Activated T-cell treated with anti-CD3 and anti-CD28 coated beads, Interleukin-2, amount 50 U/mL, for 4 hours (primary cell): ENCODE measurements around the gene PPARGC1A. TPM values are rescaled to one million over a fixed set of nuclear protein-coding genes. Genes with fewer than 3 reads are reported as not detected.

Source experiments
- ATAC-seq, 2 donors: fragments of 200-7000 bp; cut with Tn5 transposase; one replicate each; pipeline ENCODE4 v1.10.0; 2021
- DNase-seq: peaks from one replicate; pipeline ENCODE4 v3.0.0-alpha.2; 2020
- H3K27me3 Mint-ChIP-seq: one replicate; pipeline ENCODE4 v1.8.0; 2021; ENCODE audit warnings: low read depth, mixed read lengths
- H3K36me3 Mint-ChIP-seq: one replicate; pipeline ENCODE4 v1.8.0; 2022; ENCODE audit warnings: mixed read lengths; ENCODE audit not compliant: insufficient read depth
- H3K4me1 Mint-ChIP-seq: one replicate; pipeline ENCODE4 v1.8.0; 2021; ENCODE audit warnings: low read depth, mixed read lengths
- H3K4me3 Mint-ChIP-seq: one replicate; pipeline ENCODE4 v1.8.0; 2021; ENCODE audit warnings: mild to moderate bottlenecking, moderate library complexity, mixed read lengths
- H3K9me3 Mint-ChIP-seq: one replicate; pipeline ENCODE4 v1.8.0; 2021; ENCODE audit warnings: mixed read lengths
- total RNA-seq, 3 donors: library from RNA; stranded (reverse); gene quantifications; one replicate each; pipeline ENCODE4 v1.2.1, GENCODE V29; 2021

PPARGC1A gene
- total RNA-seq, 3 donors from 2014 or later = 0.23 TPM; not detected in 2

DNA sequence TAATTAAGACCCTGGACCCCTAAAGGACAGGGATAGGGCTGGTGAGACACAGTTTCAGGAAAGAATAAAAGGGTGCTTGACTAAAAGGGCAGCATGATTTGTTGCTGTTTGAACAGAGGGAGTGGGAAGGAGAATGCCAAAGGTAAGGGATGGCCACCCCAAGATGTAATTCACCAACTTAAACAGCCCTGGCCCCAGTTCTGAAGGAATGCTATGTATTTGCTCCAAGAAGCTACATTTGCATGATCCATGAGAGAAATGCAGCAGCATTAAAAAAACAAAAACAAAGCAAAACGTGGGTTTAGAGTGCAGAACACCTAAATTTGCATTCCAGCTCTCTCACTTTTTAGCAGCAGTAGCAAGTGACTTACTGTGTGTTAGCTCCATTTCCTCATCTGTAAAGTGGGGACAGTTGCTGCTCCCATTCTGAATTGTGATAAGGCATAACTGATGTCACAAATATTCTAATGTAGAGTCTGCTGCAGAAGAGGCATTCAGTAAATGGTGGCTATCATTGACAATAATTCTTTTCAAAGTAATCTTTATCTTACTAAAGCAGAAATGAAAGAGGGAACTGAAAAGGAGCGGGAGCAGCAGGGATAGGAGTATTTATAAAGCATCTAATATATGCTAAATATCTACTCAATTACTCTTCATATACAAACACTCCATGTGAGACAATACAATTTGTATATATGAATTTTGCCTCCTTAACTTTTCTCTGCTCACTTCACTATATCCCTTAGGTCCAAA is 115.8 kb downstream of the PPARGC1A start:
- no peak for ATAC-seq
- Mint-ChIP-seq H3K36me3 (no peaks in the 10 kb centered on the region), H3K4me1 (no peaks in the 10 kb centered on the region), H3K4me3 (no peak overlapping the region), H3K27me3 (no peaks in the 10 kb centered on the region), H3K9me3 (no peaks in the 10 kb centered on the region)
- DNase-seq = no peak

DNA sequence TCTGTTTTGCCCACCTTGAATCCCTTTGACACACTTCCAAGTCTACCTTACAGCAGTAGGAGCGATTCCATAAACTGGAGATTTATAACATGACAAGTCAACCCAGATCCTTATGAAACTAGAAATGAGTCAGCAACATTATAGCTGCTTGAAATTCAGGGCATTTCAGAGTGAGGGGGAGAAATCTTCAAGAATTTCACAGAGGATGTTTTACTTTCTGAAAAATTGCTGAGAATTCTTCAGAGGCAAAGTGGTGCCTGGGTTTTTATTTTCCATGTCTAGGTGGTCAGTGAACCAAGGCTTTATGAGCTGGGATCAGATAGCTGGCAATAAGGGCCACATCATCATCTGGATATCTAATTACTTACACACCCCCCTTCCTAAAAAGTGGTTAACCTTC is 119.8 kb downstream of the PPARGC1A start:
- Mint-ChIP-seq H3K27me3 (no peaks in the 10 kb centered on the region), H3K9me3 (no peaks in the 10 kb centered on the region), H3K4me1 (no peaks in the 10 kb centered on the region), H3K36me3 (no peaks in the 10 kb centered on the region), H3K4me3 (no peak overlapping the region)
- ATAC-seq = no peak
- DNase-seq = no peak

DNA sequence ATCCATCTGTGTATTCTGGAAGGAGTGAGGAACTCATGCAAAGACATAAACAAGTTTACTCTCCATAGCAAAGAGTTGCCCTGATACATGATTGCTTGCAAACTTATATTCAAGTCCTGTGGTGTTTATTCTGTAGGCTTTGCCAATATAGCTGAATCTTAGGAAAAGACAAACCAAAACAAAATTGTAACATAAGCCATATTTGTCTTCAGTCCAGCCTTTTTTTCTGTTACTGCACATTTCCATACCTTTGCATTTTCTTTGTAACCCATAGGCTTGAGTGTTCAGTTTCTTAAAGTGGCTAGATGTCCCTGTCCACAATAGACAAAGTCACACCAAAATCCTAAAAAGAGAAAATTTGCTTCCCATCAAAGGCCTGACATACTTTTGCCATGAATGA is 120.4 kb downstream of the PPARGC1A start:
- no peaks in the 10 kb centered on the region for H3K36me3 Mint-ChIP-seq
- no peaks in the 10 kb centered on the region for H3K9me3 Mint-ChIP-seq
- ATAC-seq (no peak), DNase-seq (no peak)
- H3K27me3 Mint-ChIP-seq = no peaks in the 10 kb centered on the region
- no peaks in the 10 kb centered on the region for H3K4me1 Mint-ChIP-seq
- H3K4me3 Mint-ChIP-seq = no peak overlapping the region

DNA sequence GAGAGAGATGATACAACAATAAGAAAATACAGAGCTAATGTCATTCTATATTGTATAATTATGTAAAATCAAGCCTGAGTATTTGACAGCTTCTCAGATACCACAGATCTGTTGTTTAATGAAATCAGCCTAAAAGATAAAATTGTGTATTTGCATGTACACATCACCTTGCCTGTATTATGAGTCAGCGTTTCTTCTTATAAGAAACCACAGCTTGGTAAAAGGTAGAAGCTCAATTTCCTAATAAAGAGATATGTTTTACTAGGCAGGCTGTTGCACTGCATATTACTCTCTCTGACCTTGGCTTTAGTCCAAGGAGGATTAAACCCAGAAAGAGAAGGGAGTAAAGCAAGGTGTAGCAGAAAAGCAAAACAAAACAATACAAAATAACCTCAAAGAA is 121.3 kb downstream of the PPARGC1A start:
- Mint-ChIP-seq H3K4me1 (no peaks in the 10 kb centered on the region), H3K27me3 (no peaks in the 10 kb centered on the region), H3K36me3 (no peaks in the 10 kb centered on the region), H3K9me3 (no peaks in the 10 kb centered on the region), H3K4me3 (no peak overlapping the region)
- ATAC-seq = no peak
- DNase-seq = no peak

DNA sequence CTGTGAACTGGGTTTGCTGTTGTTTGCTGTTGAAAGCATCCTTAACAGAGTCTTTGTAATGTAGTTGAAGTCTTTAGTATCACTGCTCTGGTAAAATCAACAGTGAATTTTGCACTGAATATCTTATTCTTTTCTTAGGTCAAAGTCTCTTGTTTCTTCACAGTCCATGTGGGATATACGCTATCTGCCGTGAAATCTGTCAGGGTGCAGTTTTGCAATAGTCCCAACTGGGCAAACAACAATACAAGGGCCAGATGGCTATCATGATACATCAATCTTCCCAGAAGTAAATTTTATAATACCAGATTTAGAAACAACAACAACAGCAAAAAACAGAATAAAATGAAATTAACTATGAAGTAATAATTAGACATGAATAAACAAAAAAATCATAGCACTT is 123.5 kb downstream of the PPARGC1A start:
- Mint-ChIP-seq H3K4me1 (no peaks in the 10 kb centered on the region), H3K4me3 (no peak overlapping the region), H3K9me3 (peaks cover 5% of the 10 kb centered on the region), H3K27me3 (no peaks in the 10 kb centered on the region), H3K36me3 (no peaks in the 10 kb centered on the region)
- ATAC-seq = no peak
- no peak for DNase-seq

DNA sequence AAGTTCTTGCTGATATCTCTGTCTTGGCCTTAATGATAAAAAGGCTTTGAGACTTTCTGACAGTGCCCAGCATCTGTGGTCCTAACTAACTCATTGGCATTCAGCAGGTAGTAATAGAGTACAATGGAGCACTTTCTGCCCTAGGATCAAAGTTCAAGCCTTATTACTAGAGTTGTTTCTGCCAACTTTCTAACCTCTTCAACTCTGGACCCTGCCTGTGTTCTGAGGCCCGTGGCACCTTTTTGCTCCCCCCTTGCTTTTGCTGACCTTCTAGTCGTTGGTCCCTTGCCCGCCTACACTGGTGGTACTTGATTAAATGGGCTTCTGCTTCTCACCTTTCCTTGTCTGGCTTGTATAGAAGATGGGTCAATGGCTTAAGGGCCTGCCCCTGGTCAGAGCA is 126.3 kb downstream of the PPARGC1A start:
- Mint-ChIP-seq H3K27me3 (no peaks in the 10 kb centered on the region), H3K9me3 (peaks cover 5% of the 10 kb centered on the region), H3K4me3 (no peak overlapping the region), H3K4me1 (no peaks in the 10 kb centered on the region), H3K36me3 (no peaks in the 10 kb centered on the region)
- no peak for ATAC-seq
- DNase-seq = no peak

DNA sequence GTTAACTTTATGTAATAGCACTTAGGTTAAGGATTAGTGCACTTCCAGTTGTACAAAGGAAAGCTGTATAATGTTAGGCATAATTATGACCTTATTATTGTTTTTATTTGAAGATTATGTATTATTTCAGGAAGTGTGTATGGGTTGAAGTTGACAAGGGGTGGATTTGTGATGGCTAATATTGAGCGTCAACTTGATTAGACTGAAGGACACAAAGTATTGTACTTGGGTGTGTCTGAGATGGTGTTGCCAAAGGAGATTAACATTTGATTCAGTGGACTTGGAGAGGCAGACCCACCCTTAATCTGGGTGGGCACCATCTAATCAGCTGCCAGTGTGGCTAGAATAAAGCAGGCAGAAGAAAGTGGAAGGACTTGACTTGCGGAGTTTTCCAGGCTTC is 127.3 kb downstream of the PPARGC1A start:
- H3K36me3 Mint-ChIP-seq = no peaks in the 10 kb centered on the region
- H3K4me1 Mint-ChIP-seq = no peaks in the 10 kb centered on the region
- H3K9me3 Mint-ChIP-seq = peaks cover 9% of the 10 kb centered on the region
- ATAC-seq = no peak
- no peak for DNase-seq
- no peaks in the 10 kb centered on the region for H3K27me3 Mint-ChIP-seq
- H3K4me3 Mint-ChIP-seq = no peak overlapping the region

DNA sequence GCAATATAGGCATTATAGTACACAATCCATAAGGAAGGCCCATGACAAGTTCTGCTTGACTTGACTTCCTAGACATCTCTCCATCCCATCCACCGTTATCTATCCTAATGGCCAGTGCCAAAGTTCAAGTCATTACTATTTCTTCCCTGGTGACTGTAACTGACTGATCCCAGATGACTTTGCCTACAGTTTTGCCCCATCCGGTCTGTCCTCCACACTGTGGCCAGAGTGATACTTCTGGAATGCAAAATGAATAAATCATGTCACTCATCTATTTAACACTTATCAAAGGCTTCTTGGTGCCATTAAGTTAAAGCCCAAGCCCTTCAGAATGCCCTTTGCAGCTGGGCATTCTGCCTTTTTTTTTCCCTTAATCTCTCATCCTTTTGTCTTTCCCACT is 130.8 kb downstream of the PPARGC1A start:
- Mint-ChIP-seq H3K27me3 (no peaks in the 10 kb centered on the region), H3K4me3 (no peak overlapping the region), H3K4me1 (no peaks in the 10 kb centered on the region), H3K9me3 (peaks cover 26% of the 10 kb centered on the region), H3K36me3 (no peaks in the 10 kb centered on the region)
- DNase-seq = no peak
- ATAC-seq = no peak

DNA sequence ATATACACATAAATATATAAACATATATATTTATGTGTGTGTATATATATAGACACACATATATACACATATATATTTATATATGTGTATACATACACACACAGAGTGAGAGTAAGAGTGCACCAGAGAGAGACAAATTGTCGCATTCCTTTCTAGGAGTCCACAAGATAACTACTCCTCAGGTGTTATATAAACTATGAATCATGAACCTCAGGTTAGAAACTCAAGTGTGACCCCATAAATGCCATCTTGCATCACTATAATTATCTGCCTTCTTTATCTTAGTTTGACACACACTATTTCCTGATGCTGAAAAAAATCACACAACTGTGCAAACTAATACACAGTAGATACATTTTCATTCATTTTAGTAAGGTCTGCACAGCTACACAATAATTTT is 135.2 kb downstream of the PPARGC1A start:
- Mint-ChIP-seq H3K36me3 (no peaks in the 10 kb centered on the region), H3K4me1 (no peaks in the 10 kb centered on the region), H3K27me3 (no peaks in the 10 kb centered on the region), H3K9me3 (peaks cover 25% of the 10 kb centered on the region), H3K4me3 (no peak overlapping the region)
- DNase-seq (no peak), ATAC-seq (no peak)

DNA sequence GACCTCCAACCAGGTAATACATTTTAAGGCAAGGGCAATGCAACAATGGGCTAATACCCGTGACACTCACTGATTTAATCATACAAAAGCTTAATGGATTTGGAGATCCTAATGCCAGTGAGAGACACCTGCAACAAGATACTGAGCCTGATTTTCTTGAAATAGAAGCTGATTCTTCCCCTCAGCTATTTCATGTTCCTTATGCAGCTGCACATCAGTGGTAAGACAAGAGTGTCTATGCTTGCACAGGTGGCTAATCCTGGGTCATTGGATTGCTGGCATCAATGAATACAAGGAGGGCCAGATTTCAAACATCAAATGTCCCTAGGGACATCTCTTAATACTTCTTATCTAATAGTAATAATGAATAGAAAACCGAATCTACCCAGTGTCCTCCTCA is 139.7 kb downstream of the PPARGC1A start:
- ATAC-seq = no peak
- no peak overlapping the region for H3K4me3 Mint-ChIP-seq
- peaks cover 12% of the 10 kb centered on the region for H3K9me3 Mint-ChIP-seq
- no peaks in the 10 kb centered on the region for H3K4me1 Mint-ChIP-seq
- no peak for DNase-seq
- H3K27me3 Mint-ChIP-seq = no peaks in the 10 kb centered on the region
- no peaks in the 10 kb centered on the region for H3K36me3 Mint-ChIP-seq

DNA sequence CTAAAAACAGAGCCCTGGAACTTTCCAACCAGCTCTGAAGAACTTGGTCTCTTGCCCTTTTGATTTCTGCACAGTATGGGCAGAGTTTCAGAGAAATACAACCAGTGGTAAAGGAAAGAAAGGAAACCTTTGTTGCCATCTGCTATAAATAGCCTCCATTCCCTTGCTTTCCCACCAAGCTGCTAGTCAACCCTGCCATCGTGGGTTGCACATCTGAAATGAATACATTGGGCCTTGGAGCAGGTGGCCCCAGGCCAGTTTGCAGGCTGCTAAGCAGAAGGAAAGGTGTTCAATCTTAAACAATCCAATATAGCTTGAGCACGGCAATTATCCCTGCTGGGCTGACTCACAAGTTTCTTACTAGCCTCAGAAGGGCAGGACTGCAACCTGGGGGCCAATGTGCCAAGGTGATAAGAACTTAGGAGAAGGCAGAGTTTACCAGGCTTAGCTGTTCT is 142.5 kb downstream of the PPARGC1A start:
- H3K9me3 Mint-ChIP-seq = peaks cover 7% of the 10 kb centered on the region
- no peaks in the 10 kb centered on the region for H3K4me1 Mint-ChIP-seq
- no peaks in the 10 kb centered on the region for H3K27me3 Mint-ChIP-seq
- ATAC-seq = no peak
- H3K4me3 Mint-ChIP-seq = no peak overlapping the region
- H3K36me3 Mint-ChIP-seq = no peaks in the 10 kb centered on the region
- DNase-seq = no peak

DNA sequence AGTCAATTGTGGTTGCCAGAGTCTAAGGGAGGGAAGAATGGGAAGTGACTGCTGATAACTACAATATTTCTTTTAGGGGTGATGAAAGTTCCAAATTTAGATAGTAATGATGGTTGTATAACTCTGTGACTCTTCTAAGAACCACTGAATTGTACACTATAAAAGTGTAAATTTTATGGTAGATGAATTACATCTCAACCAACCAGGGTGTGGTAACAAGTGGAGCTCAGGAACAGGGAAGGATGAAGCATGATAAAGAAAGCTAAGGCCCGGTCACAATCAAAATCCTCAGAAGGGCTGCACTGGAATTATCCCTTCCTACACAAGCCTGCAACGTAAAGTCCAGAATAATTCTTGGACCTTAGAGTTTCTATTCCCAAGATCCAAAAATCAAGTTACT is 143.2 kb downstream of the PPARGC1A start:
- peaks cover 7% of the 10 kb centered on the region for H3K9me3 Mint-ChIP-seq
- ATAC-seq = no peak
- no peak for DNase-seq

DNA sequence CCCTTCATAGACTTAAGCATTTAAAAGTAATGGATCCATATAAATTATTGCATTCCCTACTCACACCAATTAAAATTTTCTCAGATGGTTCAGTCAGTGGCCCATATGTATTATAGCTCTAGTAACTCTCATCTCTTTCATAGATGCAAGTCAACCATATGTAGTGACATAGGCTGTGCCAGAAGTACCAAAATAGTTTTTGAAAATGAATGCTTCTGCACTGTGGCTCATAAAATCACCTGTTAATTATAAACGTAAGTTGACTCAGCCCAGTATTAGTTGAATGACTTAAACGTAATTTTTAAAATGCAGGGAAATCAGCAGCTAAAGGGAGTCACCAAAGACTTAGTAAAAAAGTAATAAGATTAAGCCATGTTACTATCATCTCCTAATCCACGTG is 143.8 kb downstream of the PPARGC1A start:
- no peaks in the 10 kb centered on the region for H3K4me1 Mint-ChIP-seq
- no peaks in the 10 kb centered on the region for H3K27me3 Mint-ChIP-seq
- H3K9me3 Mint-ChIP-seq = peaks cover 7% of the 10 kb centered on the region
- no peak for DNase-seq
- ATAC-seq = no peak
- no peaks in the 10 kb centered on the region for H3K36me3 Mint-ChIP-seq
- H3K4me3 Mint-ChIP-seq = no peak overlapping the region

More for the DNA sequence above, 143.2 kb downstream of the PPARGC1A start:
- no peak overlapping the region for H3K4me3 Mint-ChIP-seq
- H3K27me3 Mint-ChIP-seq = no peaks in the 10 kb centered on the region
- H3K4me1 Mint-ChIP-seq = no peaks in the 10 kb centered on the region
- H3K36me3 Mint-ChIP-seq = no peaks in the 10 kb centered on the region

DNA sequence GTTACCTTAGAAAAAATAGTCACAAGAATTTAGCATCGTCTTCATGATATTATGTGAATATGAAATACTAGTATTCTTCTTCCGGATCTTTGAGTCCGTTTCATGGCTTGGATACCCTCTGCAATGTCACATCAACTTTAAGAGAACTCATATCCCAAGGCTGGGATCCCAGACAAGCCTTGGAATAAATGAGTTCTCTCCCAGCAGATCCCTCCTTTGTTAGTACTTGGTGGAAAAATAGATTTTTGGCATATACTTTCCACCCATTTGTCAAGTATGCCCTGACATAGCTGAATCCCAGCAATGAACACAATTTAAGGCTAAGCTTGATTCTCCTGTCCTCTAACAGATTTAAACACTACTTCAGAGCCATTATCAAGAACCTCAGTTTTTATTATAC is 144.5 kb downstream of the PPARGC1A start:
- no peaks in the 10 kb centered on the region for H3K36me3 Mint-ChIP-seq
- H3K4me3 Mint-ChIP-seq = no peak overlapping the region
- no peaks in the 10 kb centered on the region for H3K27me3 Mint-ChIP-seq
- DNase-seq = no peak
- no peaks in the 10 kb centered on the region for H3K4me1 Mint-ChIP-seq
- peaks cover 7% of the 10 kb centered on the region for H3K9me3 Mint-ChIP-seq
- no peak for ATAC-seq
